GM19239 (cell line): ENCODE measurements around the gene MYO7A.

ENCODE experiments used
- DNase-seq: peaks from one replicate; pipeline ENCODE4 v3.0.0; 2011; ENCODE audit warnings: low spot score; ENCODE audit not compliant: insufficient read length
- FAIRE-seq: peaks from 2 replicates; lab custom pipeline; 2011; peaks lifted over from hg19 to GRCh38; lab: Jason Lieb, UNC

The MYO7A gene

GRCh38 chr11:77244277-77245027 lies 116.4 kb downstream of the MYO7A start:
- no peak for DNase-seq
- FAIRE-seq: no peak

- DNase-seq: no peak
- FAIRE-seq: no peak
Observed at GRCh38 chr11:77249427-77249826, 121.4 kb downstream of the MYO7A start.

- FAIRE-seq: no peak
- DNase-seq: no peak
Observed at GRCh38 chr11:77250881-77251640, 123.0 kb downstream of the MYO7A start.

- DNase-seq: no peak
- FAIRE-seq: no peak
Observed at GRCh38 chr11:77252555-77253270, 124.7 kb downstream of the MYO7A start.

GRCh38 chr11:77253690-77254089 lies 125.6 kb downstream of the MYO7A start:
- FAIRE-seq: no peak
- DNase-seq: no peak

- no peak for FAIRE-seq
- no peak for DNase-seq
Observed at GRCh38 chr11:77259641-77260040, 131.6 kb downstream of the MYO7A start.

GRCh38 chr11:77262803-77263202 lies 134.8 kb downstream of the MYO7A start:
- FAIRE-seq (no peak), DNase-seq (no peak)
